Nucleus accumbens (tissue), 56 donors: ENCODE measurements around the gene HDGFL3.
"Not testable (repeated sequence)": the region's sequence is repeated elsewhere in the genome, so short reads cannot be mapped to it uniquely, and the experiment has no call there.

Experiments used
- DNase-seq, 56 donors: peaks; one replicate each; lab custom pipeline; 2025; lab: John Stamatoyannopoulos, UW

HDGFL3 gene

DNA sequence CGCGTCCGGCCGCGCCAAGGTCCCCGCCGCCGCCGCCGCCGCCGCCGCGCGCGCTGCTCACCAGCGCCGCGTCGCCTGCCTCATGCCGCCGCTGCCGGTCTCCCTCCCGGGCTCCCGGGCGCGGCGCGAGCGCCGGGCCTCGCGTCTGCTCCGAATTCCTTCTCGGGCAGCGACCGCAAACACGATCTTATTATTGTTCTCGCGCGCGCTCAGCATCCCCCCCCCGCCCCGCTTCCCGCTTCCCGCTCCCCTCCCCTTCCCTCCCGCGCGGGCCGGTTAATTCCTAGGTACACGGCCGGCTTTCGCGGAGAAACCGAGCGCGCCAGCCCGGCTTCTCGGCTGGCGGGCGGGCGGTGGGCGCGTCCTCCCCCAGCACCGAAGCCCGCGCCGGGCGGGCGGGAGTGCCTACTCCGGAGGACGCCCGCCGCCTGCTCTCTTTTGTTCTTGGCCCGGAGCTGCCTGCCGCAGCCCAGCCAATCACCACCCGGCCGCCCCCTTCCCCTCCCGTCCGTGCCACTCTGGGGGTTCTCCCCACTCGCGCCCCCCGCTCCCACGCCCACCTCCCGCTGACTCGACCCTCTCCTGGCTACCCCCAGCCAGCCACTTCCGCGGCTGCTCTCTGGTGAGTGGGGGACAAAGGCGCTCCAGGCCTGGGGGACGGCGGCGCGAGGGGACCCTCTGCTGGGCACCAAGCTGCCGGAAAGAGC lies at the start of gene HDGFL3:
Gene HDGFL3 (minus strand): TSS at position 164 of the 707 bp plus-strand sequence. CDS start 409 bp downstream, outside the sequence.
- DNase-seq = peak in 49 of 56 donors; percentile 11 to 86 (median 57)

DNA sequence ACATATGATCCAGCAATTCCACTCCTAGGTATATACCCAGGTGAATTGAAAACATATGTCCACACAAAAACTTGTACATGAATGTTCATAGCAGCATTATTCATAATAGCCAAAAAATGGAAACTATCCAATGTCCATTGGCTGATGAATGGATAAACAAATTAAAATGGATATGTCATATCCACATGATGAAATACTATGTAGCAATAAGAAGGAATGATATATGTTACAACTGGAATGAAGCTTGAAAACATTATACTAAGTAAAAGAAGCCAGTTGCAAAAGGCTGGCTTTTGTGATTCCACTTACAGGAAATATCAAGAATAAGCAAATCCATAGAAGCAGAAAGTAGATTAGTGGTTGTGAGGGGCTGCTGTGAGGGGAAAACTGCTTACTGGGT lies 43.2 kb upstream of the HDGFL3 start:
- no peak for DNase-seq

DNA sequence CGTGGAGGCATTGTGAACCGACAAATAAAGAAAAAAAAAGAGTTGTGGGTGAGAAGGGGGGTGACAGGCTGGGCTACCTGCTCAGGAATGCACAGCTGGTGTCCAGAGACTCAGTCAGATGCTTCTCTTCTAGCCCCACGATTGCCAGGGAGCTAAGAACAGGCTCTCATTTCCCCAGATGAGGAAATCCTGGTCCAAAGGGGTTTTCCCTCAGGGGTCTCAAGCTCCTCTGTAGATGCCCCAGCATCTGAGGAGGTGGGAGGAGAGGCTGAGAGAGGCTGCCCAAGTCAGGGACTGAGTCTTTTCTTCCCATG lies 41.4 kb upstream of the HDGFL3 start:
- DNase-seq = no peak

DNA sequence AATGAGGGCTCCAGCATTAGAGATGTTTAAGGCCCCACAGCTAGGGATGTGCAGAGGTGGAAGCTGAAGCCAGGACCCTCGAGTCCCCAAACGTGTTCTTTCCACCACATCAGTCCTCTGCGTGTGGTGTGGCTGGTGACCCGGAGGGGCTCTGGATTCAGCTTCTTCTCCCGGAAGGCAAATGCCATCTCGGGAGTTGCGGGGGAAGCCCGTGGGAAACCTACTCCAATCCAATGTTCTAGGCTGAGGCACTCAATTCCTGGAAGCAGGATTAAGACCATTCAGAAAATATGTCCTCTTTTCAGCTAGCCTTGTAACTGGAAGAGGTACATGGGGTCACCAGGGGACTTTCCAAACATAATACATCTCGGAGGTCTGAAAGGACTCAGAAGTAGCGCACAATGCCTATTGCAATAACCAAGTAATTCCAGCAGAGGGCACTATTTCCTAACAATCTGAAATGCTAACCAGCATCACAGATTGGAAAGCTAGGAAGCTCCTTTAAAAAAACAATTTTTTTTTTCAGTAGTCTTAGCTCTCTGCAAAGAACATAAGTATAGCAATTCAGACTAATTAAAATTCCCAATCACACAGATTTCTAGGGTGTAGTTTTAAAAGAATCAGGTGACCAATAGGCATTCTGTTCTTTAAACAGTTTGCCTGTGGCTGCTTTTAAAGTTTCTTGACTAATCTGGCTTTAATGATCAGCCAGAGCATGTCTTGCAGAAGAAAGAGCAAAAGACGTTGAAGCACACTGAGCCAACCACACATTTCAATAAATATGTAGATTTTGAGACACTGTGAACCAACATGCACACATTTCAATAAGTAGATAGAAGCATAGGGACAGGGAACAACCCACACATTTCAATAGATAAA lies 40.8 kb upstream of the HDGFL3 start:
- DNase-seq = peak in 16 of 56 donors; percentile 1 to 42 (median 9)

DNA sequence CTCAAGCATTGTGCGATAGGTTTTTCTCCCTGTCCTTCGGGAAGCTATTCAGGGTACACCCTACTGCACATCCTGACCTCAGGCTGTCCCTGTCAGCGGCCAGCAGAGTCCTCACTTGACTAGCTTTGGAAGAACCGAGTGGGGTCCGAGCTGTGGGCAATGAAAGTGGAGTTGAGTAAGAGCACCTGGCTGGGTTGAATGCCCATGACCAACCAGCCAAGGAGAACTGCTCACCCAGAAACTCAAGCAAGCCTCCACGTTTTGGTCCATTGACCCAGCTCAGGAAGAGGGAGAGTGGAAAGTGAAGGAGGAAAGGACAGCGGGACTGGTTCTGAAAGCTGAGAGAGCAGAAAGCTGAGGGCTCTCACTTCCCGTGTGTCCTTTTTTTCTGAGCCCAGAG lies 36.0 kb upstream of the HDGFL3 start:
- no peak for DNase-seq

DNA sequence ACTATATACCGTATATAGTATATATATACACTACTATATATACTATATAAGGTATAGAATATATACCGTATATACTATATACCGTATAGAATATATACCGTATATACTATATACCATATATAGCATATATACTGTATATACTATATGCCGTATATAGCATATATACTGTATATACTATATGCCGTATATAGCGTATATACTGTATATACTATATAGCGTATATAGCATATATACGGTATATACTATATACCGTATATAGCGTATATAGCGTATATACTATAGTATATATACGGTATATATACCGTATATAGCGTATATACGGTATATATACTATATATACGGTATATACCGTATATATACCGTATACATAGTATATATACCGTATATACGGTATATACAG lies 22.6 kb upstream of the HDGFL3 start:
- DNase-seq = no peak

DNA sequence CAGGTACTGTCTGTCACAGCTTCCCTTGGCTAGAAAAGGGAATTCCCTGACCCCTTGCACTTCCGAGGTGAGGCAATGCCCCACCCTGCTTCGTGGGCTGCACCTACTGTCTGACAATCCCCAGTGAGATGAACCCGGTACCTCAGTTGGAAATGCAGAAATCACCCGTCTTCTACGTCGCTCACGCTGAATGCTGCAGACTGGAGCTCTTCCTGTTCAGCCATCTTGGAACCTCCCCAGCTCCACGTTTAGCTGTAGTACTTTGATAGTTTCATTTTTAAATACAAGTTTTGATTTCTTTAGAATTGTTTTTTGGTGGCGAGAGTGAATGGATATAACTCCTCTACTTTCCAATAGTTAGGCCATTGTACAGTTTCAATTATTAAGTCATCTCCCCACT lies 17.8 kb upstream of the HDGFL3 start:
- no peak for DNase-seq

DNA sequence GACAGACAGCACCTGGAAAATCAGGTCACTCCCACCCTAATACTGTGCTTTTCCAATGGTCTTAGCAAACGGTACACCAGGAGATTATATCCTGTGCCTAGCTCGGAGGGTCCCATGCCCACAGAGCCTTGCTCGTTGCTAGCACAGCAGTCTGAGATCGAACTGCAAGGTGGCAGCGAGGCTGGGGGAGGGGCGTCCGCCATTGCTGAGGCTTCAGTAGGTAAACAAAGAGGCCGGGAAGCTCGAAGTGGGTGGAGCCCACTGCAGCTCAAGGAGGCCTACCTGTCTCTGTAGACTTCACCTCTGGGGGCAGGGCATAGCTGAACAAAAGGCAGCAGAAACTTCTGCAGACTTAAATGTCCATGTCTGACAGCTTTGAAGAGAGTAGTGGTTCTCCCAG lies 14.2 kb upstream of the HDGFL3 start:
- not testable (repeated sequence) for DNase-seq

DNA sequence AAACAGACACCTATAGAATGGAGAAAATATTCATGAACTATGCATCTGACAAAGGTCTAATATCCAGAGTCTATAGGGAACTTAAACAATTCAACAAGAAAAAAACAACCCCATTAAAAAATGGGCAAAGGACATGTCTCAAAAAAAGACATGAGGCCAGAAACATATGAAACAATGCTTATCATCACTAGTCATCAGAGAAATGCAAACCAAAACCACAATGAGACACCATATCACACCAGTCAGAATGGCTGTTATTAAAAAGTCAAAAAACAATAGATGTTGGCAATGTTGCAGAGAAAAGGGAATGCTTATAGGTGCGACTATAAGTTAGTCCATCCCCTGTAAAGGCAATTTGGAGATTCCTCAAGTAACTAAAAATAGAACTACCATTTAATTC lies 11.4 kb upstream of the HDGFL3 start:
- no peak for DNase-seq

DNA sequence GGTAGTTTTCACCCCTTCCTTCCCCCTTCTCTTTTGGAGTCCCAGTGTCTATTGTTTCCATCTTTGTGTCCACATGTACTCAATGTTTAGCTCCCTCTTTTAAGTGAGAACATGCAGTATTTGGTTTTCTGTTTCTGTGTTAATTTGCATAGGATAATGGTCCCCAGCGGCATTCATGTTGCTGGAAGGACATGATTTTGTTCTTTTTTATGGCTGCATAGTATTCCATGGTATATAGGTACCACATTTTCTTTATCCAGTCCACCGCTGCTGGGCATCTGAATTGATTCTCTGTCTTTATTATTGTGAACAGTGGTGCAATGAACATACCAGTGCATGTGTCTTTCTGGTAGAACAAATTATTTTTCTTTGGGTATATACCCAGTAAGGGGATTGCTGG lies 7.7 kb upstream of the HDGFL3 start:
- no peak for DNase-seq

DNA sequence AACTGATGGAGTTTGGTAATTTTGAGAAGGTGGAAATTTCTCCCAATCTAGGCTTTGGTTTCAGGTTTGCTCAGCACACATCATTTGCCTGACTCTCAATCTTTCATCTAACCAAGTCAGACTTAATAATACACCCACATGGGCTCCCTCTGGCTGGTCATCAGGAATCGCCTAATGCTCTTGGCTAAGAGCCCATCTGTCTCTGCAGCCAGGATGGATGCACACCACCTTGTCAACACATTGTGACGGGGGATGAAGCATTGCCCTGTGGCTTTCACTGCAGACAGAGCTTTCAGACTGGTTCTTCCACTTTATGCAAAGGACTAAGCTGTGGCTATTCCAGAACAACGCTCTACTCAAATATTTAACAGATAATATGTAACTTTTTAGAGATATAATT lies 3.0 kb upstream of the HDGFL3 start:
- DNase-seq = peak in 1 of 56 donors; percentile 10

DNA sequence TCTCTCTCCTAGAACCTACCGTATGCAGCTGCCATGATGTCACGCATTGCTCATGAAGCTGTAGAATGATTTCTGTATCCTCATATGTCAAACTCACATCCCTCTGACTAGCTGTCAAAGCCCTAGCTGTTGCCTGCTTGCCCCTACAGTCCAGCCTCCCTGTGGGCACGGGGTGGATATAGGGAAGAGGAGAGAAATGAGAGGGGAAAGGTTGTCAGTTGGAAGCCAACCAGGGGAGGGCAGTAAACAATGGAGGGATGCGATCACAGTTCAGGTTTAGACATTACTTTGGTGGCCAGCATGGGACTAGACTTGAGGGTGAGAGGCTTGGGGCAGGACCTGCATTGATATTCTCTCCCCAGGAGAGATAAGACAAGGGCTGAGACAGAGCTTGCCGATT lies 1.7 kb upstream of the HDGFL3 start:
- no peak for DNase-seq

DNA sequence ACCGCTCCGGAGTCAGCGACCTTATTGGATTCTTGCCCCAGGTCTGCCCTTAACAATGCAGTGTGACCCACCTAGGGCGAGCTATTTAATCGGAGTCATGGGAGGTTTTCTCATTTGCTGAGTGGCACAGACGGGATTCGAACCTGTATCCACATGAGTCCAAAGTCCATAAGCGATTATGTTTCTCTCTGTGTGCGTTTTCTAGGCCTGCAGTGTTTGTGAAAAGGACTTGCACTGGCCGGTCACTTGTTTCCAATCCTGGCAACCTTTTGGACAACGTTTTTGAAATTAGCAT lies 691 bp upstream of the HDGFL3 start:
- DNase-seq = no peak

DNA sequence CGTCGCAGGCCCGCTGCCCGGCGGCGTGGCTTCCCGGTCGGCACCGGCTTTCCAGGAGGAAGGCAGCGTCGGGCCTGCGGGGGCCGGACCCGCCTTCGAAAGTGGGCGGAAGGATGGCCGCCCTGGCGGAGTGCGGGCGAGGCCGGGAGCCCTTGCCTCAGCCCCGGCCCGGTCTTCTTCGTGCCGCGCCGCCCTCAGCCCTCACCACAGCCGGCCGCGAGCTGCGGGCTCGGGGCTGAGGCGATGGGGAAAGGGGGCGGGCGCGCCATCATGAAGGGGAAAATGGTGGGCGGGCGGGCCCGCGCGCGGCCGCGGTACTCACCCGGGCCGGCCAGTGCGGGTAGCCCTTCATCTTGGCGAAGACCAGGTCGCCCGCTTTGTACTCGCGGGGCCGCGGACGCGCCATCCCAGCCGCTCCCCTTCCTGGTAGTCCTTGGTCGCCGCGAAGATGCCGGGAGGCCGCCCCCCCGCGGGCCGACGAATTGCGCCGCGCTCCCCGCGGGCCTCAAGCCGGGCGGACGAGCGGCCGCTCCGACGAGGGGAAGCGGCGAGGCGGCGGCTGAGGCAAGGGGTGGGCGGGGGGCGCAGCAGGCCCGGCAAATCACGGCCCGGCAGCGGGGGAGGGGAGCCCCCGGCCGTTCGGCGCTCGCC lies 489 bp downstream of the HDGFL3 start:
- peak in 34 of 56 donors; percentile 7 to 74 (median 36) for DNase-seq

DNA sequence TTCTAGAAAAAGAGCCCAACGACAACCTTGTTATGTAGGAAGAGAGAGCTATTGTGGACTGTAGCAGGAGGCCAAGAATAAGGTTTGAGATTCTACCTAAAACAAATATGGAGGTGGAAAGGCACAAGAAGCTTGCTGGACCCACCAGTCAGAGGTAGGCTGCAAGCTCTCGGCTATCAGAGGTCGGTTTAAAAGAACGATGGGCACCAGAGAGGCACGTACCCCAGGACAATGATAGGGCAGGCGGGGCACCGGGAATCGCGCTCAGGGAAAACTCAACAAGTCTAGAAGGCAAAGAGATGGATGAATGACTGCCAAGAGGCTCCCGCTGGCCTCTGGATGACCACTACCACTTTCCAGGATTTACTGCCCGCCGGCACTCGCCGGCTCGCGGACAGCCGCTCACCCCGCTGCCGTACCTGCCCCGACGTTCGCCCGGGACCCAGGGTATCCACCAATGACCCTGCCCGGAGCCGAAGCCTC lies 1.1 kb downstream of the HDGFL3 start:
- DNase-seq = peak in 12 of 56 donors; percentile 10 to 36 (median 18)

DNA sequence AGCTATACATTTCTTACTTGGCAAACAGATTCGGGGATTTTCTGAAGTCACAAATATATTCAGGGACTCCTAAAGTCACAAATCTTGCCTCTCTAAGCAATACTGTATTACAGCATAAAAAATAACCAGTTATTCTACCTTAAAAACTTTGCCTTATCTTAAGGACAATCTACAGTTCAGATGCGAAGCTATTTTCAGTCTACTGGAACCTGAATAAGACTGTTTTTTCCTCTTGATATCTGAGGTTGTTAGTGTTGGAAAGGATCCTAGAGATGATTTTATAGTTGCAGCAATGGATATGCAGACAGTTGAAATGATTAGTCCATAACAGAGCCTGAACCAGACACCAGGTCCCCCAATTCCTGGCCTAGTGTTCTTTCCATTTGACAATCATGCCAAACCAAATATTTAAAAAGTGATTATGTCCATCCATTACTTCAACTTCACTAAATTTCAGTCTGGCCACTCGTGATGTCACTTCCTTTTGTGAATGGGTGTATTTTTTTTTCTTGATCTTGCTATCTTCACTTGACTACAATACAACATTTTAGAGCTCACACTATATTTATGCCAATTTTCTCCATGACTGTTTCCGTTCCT lies 1.8 kb downstream of the HDGFL3 start:
- DNase-seq = no peak

DNA sequence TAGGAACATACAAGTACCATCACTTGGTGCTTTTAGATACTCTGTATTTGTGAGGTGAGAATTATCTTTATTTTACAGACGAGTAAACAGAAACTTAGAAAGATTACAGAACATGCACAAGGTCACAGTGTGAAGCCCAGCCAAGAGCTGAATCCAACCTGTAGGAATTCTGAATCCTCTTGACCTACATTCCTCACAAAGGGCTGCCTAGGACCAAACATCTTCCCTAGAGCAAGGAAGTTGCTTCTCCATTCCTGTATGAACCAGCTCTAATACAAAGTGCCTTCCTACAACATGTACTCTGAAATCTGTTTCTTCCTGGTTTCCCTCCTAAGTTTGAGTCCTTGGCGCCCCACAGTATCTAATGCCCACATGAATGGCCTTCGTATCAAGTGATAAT lies 2.9 kb downstream of the HDGFL3 start:
- DNase-seq = no peak

DNA sequence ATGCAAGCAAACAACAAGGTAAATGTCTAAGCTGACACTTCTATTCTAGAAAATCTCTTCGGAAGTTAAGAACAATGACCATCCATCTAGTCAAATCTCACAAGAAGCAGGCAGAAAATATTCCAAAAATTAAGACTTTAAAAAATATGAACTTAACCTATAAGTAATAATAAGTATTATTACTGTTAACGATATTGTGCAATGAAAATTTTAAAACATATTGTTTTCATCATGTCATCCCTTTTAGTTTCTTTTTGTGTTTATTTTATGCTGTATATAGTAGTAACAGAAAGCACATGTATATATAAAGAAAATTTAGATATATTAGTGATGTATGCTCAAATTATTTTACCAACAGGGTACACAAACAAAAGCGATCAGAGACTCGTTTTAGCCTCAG lies 4.1 kb downstream of the HDGFL3 start:
- no peak for DNase-seq

DNA sequence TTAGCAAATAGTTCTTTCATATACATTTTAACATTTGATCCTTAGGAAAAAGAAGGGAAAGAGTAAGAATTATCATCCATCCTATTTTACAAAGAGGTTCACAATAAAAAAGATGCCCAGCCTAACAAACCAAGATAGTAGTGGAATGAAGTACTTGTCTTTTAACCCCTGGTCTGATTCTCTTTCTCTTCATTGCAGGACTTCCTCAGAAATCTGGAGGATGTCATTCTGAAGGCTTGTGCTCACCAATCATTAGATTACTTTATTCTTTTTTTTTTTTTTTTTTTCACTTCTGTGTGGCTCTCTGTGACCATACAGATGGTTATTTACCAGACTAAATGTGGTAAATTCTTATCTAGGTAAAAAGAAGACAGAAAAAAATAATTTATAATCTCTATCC lies 7.0 kb downstream of the HDGFL3 start:
- DNase-seq = no peak

DNA sequence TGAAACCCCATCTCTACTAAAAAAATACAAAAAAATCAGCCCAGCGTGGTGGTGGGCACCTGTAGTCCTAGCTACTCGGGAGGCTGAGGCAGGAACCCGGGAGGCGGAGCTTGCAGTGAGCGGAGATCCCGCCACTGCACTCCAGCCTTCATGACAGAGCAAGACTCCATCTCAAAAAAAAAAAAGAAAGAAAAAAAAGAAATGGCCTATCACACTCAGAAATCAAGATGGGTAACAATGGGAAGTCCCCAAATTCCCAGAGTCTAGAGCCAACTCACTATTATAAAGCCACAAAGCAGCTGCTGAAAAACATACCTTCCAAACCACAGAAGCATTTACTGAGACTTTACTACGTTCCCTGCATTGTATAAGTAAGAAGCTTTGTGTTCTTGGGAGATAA lies 7.5 kb downstream of the HDGFL3 start:
- DNase-seq = no peak

DNA sequence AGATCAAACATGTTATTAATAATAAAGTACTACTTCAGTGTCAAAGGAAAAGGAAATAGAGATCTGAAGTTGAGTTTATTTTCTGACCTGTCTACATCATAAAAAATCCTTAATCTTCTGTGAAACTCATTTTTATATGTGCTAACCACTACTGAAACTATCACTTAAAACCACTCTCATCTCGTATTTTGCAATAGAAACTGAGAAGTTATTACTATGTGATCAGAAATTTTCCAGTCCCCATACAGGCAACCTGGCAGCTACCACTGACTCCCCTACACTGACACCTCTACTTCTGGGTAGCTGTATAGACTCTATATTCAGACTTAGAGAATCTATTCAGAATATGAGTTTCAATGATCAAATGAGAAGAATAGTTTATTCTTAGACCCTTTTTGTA lies 8.3 kb downstream of the HDGFL3 start:
- DNase-seq = no peak
